ENCODE results near the gene NUB1. TPM values are rescaled to one million over a fixed set of nuclear protein-coding genes. Genes with fewer than 3 reads are reported as not detected.

The NUB1 gene
- total RNA-seq, 1 donor from 2014 or later: 55.2 TPM

- intact Hi-C loops (cut with DNase I): no loop called here
- Histone ChIP-seq H3K4me3 (no peak overlapping the region), H3K36me3 (no peaks in the 10 kb centered on the region), H3K9me3 (no peaks in the 10 kb centered on the region), H3K27ac (no peak overlapping the region), H3K27me3 (no peaks in the 10 kb centered on the region), H3K4me1 (no peaks in the 10 kb centered on the region)
- no peak for TF ChIP-seq CTCF (IDR thresholded peaks at IDR 0.05)
- DNase-seq: peak; percentile 81
- peak; percentile 67 for ATAC-seq
Observed at GRCh38 chr7:151396328-151396970, 54.8 kb downstream of the NUB1 start.

GRCh38 chr7:151397026-151397425 lies 55.4 kb downstream of the NUB1 start:
- H3K4me3 ChIP-seq: no peak overlapping the region
- TF ChIP-seq CTCF (IDR thresholded peaks at IDR 0.05): no peak
- DNase-seq: no peak
- intact Hi-C loops (cut with DNase I): no loop called here
- no peak for ATAC-seq
- H3K36me3 ChIP-seq: no peaks in the 10 kb centered on the region
- no peaks in the 10 kb centered on the region for H3K4me1 ChIP-seq
- no peaks in the 10 kb centered on the region for H3K9me3 ChIP-seq
- H3K27ac ChIP-seq: no peak overlapping the region
- H3K27me3 ChIP-seq: no peaks in the 10 kb centered on the region

GRCh38 chr7:151398446-151399304 lies 57.1 kb downstream of the NUB1 start:
- Histone ChIP-seq H3K36me3 (no peaks in the 10 kb centered on the region), H3K27me3 (no peaks in the 10 kb centered on the region), H3K4me3 (no peak overlapping the region), H3K27ac (no peak overlapping the region), H3K9me3 (no peaks in the 10 kb centered on the region), H3K4me1 (no peaks in the 10 kb centered on the region)
- ATAC-seq (no peak), DNase-seq (peak; percentile 44)
- TF ChIP-seq CTCF (IDR thresholded peaks at IDR 0.05): no peak
- intact Hi-C loops (cut with DNase I): no loop called here

GRCh38 chr7:151399305-151399601 lies 57.6 kb downstream of the NUB1 start:
- no peak for DNase-seq
- Histone ChIP-seq H3K36me3 (no peaks in the 10 kb centered on the region), H3K27ac (no peak overlapping the region), H3K4me3 (no peak overlapping the region), H3K9me3 (no peaks in the 10 kb centered on the region), H3K4me1 (peaks cover 2% of the 10 kb centered on the region), H3K27me3 (no peaks in the 10 kb centered on the region)
- ATAC-seq: no peak
- no peak for TF ChIP-seq CTCF (IDR thresholded peaks at IDR 0.05)
- intact Hi-C loops (cut with DNase I): no loop called here

DNA sequence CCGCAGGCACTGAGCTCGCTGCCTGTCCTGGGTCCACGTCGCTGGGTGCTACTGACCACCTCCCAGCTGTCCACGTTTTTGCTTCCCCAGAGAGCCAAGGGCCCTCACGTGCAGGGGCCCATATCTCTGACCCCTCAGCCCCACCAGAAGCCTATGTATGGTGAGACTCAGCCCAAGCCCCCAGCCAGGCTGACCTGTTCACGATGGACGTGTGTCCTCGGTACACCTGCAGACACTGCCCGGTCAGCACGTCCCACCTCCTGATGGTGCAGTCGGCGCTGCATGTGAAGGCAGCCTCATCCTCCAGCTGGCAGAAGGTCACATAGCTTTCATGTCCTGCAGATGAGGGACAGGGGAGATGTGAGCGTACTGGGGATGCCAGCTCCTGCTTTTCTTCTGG lies 58.3 kb downstream of the NUB1 start:
- DNase-seq (peak; percentile 46), ATAC-seq (no peak)
- intact Hi-C loops (cut with DNase I): no loop called here
- TF ChIP-seq CTCF (IDR thresholded peaks at IDR 0.05): no peak
- no peak overlapping the region for H3K27ac ChIP-seq
- no peak overlapping the region for H3K4me3 ChIP-seq
- H3K27me3 ChIP-seq: no peaks in the 10 kb centered on the region
- H3K4me1 ChIP-seq: peaks cover 5% of the 10 kb centered on the region
- no peaks in the 10 kb centered on the region for H3K36me3 ChIP-seq
- H3K9me3 ChIP-seq: no peaks in the 10 kb centered on the region

All from upper lobe of right lung (tissue), 1 donor.